HTERT RPE-1 (cell line): ENCODE results near the gene EDC3.

Source experiments
- in situ Hi-C: fragments of 300-500 bp; cut with MboI; formaldehyde crosslinking; loops from 4 replicates; pipeline ENCODE4 v1.14.3; 2020; ENCODE audit warnings: low sequenced_read_pairs

The EDC3 gene

DNA sequence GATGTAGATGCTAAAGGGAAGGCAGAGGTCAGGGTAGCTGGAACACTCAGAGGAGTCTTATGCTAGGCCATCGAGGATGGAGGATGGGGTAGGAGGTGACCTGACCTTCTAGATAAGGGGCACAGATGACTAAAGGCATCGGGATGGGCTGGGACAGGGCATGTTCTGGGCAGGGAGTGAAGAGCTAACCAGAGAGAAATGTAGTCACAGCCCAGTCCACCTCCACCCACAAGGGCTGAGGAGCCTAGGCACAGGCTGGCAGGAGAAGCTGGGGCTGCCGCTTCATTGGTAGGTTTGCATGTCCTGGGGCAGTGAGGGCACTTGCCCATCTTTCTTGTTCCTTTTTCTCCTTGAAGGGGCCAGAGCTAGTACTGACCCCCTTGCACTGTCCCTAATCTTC is 67.6 kb downstream of the EDC3 start:
- in situ Hi-C loops: loop anchor here (25.0 kb wide), 1 partner anchor 134 kb away; no protein-coding TSS in a partner anchor

DNA sequence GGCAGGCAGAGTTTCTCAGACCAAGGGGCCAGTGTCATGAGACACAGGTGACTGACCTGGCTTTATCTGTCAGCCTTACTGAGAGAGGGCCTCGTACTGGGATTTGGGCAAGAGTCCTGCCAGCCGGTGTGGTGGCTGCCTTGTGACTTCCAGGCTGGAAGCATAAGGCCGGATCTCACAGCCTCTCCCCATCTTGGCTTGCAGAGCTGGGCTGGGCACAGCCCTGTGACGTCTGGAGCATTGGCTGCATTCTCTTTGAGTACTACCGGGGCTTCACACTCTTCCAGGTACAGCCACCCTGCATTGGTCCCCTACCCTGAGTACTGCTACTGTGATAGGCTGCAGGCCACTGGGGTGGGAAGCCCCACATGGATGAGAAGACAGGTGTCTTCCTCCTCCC is 68.1 kb downstream of the EDC3 start:
- in situ Hi-C loops: loop anchor here (25.0 kb wide), 1 partner anchor 135 kb away; no protein-coding TSS in a partner anchor

DNA sequence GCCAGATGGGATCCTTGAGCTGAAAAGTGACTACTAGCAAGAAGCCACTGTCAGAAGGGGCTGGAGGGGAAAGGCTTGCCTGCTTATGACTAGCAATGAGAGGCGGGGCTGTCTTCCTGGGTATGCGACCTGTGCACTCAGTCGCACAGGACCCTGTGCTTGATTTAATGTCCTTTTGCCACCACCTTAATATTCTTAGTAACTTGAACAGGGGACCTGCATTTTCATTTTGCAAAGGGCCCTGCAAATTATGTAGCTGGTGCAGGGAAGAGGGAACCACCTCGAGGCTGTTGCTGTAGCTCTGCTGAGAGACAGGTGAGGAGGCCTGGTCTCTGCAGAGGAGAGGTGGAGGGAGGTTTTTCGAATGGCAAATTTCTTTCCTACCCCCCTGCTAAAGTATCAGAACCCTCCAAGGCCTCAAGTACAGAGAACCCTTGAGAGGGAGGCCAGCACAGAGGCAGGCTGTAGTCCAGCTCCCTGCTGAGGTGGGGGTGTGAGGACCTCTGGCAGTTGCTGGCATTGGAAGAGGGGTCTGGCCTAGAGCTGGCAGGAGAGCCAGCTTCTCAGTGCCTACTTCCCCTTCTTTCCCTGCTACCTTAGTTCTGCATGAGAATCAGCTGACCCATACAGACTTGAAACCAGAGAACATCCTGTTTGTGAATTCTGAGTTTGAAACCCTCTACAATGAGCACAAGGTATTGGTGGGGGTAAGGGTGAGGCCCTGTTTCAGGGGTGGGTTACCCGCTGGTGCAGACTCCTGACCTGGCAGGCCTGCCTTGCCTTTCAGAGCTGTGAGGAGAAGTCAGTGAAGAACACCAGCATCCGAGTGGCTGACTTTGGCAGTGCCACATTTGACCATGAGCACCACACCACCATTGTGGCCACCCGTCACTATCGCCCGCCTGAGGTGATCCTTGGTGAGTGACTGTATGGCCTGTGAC is 68.8 kb downstream of the EDC3 start:
- in situ Hi-C loops: loop anchor here (25.0 kb wide), 1 partner anchor 135 kb away; no protein-coding TSS in a partner anchor

DNA sequence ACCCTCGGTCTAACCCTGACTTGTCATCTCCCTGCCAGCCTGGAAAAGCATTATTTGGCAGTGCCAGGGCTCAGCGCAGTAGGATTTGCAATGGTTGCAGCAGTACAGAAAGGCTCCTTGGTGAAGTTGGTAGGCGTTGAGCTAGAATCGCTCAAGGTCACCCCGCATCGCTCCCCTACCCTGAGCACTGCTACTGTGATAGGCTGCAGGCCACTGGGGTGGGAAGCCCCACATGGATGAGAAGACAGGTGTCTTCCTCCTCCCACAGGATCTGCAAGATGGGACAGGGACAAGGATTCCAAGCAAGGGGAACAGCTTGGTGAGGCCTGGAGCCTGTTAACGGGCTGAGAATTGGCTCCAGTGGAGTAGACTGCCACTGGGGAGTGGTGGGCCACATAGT is 69.5 kb downstream of the EDC3 start:
- in situ Hi-C loops: loop anchor here (25.0 kb wide), 1 partner anchor 136 kb away; no protein-coding TSS in a partner anchor

DNA sequence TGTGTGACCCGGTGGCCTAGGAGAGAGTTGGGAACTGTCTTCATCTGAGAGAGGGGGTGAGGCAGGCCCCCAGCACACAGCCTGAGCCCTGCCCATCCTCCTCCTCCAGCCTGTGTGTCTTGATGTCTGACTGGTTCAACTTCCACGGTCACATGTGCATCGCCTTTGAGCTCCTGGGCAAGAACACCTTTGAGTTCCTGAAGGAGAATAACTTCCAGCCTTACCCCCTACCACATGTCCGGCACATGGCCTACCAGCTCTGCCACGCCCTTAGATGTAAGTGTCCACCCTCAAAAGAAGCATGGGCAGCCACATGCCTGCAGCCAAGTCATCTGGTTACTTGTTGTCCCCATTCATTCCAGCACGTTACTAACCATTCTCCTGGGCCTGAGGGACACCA is 70.1 kb downstream of the EDC3 start:
- in situ Hi-C loops: loop anchor here (25.0 kb wide), 1 partner anchor 137 kb away; no protein-coding TSS in a partner anchor

DNA sequence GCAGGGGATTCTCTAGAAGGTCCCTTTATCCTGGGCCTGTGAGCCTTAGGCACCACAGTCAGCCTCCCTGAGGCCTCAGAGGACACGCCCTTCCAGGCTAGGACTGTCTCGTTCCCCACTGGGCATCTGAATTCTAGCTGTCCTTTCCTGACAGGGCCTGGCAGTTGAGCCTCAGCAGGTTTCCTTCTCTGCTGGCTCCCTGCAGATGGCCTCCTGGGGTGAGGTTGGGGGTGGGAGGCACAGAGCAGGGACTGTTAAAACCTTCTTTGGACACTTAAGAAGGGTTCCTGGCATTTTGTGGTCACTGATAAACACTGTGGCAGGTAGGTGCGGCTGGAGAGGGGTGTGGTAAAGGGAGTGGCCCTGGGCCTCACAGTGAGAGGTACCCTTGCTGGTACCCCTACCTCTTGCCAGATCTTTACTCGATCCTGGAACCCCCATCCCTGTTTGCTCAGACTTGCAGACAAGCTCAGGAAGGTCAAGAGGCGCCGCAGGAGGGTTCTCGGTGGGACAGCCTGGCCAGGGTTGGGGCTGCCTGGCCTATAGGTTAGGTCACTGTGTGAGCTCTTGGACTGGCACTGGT is 71.7 kb downstream of the EDC3 start:
- in situ Hi-C loops: no loop called here

DNA sequence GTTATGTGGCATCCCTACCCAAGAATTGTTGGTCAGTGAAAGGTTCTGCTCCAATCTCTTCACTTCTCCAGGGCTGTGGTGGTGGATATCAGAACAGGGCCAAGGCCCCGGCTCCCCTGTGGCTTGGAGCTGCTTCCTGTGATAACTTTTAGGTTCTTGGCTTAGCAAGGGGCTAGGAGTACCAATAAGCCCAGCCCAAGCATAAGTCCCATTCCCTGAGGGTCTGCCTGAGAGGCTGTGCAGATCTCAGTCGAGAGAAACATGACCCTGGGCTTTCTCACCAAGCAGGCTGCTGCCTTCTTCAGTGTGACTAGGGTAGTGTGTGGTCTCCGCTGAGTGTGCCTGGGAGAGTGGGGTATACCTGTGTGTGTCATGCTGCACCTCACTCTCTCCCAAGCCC is 73.1 kb downstream of the EDC3 start:
- in situ Hi-C loops: no loop called here

DNA sequence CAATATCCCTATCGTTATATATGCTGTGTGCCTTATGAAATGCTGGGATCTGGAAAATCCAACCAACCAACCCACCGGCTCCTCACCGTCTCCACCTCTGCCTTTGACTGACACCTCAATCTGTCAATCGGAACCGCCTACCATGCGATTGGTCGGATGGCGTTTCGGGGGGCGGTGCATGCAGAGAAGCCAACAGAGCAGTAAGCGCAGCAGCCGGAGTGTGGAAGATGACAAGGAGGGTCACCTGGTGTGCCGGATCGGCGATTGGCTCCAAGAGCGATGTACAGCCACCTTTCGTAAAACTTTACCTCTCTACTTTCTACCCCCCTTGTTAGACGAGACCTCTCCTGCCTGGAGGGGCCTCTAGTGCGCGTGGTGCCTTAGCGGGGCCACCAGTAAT is 73.9 kb downstream of the EDC3 start:
- in situ Hi-C loops: no loop called here

DNA sequence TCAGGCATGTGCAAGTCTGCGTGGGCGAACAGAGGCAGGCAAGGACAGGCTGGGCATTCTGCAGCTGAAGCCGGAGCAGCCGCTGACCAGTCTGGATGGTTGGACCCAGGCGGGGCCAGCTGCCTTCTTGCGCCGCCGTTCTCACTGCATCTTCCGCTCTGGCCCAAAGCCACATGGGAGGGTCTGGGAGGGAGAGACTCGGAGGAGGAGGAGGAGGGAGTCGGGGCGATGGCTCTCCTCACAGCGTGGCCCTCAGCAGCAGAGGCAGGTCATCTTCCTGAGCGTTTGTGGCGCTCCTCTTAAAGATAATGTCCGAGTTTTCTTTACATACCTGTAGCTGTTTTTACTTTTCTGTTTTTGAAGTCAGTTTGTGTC is 74.3 kb downstream of the EDC3 start:
- in situ Hi-C loops: no loop called here

DNA sequence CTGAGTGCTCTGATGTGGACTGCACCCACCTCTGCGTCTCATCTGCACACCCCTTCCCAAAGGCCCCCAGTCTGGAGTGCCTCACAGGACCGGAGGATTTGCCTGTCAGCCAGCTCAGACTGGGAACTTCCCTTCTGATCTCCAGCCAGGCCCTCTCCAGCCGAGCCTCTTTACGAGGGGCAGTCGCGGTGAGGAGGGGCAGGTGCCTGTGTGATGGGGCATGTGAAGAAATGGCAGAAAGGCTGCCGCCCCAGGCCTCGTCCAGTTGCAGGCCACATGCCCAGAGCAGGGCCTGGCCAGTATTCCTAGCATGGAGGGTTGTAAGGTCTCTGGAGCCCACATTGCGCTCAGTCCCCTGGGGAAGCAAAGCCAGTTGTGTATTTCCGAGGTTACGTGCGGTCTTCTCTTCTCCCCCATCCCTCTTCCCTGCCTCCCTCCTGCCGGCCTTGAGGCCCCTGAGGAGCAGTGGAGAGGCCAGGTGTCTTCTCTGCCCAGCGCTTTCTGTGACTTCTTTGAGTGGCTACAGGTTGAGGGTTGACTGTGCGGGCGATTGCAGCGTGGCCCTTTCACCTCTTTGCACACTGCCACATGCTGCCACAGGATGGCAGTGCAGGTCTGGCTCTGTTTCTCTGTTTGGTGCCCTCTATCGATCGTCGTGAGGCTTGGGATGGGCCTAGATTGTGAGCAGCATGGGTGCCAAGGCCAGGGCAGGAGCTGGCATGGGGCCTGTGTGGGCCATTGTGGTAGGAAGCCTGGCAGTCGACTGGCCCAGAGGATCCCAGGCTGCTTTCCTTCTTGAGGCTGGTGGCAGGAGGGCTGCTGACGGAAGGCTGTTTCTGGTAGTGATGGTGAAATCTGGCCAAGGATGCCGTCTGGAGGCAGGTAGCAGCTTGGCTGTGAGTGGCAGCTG is 74.9 kb downstream of the EDC3 start:
- in situ Hi-C loops: no loop called here

DNA sequence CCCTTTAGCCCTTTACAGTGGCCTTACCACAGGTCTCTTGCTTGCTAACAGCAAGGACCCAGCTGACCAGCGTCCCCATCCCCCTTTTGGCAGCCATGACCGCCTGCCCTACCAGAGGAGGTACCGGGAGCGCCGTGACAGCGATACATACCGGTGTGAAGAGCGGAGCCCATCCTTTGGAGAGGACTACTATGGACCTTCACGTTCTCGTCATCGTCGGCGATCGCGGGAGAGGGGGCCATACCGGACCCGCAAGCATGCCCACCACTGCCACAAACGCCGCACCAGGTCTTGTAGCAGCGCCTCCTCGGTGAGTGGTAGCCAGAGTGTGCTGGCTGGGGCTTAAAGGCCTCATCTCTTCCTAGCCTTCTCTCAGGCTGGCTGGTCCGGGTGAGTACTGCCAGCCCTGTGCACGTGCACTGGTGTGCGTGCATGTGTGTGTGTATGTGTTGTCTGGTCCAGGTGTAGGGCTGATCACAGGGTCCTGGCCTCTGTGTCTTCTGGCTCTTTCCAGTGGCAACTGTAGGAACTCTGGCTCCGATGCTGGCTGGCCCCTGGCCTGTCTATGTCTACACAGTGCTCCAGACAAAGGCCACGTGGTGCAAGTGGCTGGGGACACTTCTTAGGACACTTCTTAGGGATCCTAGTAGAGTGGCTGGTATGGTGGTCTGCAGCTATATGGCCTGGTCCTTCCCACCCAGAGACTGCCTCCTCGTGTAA is 75.7 kb downstream of the EDC3 start:
- in situ Hi-C loops: no loop called here

DNA sequence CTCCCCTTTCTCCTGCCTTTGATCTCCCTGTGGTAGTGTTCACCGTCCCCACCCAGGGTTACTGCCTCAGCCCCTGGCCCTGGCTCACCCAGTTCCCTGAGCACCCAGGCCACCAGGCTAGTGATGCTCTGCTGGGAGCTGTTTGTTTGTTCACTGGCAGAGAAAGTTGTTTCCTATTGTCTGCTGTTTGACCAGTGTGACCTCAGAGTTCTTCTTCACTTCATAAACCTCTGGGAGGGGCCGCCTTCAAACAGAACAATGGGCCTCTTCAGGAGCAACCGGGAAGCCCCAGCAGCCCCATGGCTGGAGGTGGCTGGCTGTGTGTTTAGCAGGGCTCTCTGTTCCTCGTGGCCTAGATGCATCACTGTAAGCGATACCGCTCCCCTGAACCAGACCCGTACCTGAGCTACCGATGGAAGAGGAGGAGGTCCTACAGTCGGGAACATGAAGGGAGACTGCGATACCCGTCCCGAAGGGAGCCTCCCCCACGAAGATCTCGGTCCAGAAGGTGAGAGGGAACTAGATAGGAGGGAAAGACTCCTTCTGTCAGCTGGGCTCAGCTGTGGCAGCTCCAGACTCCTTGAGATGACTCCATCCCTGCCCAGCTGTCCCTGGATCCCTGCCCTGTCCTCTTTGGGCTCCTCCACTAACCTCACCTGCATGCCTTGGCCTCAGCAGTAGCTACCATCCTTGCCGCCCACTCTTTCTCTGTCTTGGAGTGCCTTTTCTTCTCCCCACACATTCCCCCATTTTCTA is 76.8 kb downstream of the EDC3 start:
- in situ Hi-C loops: no loop called here

DNA sequence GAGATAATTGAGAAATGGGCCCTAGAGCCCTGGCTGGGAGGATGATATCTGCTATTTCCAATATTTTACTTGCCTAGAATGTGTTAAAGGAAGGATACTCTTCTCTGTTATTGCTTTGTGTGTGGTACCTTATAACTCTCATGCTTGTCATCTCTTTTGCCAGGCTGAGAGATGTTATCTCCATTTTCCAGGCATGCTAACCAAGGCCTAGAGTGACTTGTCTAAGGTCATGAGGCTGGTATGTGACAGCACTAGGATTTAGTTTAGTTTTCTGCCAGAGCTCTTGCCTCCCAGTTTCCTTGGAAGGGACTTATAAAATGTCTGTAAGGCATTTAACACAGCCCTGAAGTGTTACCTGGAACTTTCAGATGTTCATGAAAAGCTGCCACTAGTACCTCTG is 78.8 kb downstream of the EDC3 start:
- in situ Hi-C loops: no loop called here

DNA sequence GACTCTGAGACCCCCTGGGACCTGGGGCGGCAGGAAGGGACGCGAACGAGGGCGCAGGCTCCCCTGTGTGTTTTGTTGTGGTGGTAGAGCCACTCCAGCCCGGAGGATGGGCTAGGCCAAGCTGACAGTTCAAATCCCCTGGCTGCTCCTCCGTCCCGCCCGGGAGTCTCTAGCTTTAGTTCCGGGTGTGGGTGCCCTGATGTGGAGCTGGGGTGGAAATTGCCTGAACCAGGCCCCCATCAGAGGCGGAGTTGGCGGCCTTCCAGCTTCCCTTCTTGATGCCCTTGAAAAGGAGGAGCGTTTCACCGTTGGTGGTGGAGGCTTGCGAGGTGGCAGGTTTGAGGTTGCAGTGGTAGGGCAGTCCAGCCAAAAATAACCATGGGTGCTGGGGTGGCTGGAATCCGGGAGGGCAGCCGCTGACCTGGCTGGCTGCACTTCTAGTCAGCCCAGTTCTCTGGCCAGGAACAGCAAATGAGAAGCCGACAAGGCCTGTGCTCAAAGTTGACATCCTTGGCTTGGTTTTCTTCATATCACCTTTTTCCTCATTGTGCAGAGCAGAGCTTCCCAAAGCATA is 79.4 kb downstream of the EDC3 start:
- in situ Hi-C loops: no loop called here

DNA sequence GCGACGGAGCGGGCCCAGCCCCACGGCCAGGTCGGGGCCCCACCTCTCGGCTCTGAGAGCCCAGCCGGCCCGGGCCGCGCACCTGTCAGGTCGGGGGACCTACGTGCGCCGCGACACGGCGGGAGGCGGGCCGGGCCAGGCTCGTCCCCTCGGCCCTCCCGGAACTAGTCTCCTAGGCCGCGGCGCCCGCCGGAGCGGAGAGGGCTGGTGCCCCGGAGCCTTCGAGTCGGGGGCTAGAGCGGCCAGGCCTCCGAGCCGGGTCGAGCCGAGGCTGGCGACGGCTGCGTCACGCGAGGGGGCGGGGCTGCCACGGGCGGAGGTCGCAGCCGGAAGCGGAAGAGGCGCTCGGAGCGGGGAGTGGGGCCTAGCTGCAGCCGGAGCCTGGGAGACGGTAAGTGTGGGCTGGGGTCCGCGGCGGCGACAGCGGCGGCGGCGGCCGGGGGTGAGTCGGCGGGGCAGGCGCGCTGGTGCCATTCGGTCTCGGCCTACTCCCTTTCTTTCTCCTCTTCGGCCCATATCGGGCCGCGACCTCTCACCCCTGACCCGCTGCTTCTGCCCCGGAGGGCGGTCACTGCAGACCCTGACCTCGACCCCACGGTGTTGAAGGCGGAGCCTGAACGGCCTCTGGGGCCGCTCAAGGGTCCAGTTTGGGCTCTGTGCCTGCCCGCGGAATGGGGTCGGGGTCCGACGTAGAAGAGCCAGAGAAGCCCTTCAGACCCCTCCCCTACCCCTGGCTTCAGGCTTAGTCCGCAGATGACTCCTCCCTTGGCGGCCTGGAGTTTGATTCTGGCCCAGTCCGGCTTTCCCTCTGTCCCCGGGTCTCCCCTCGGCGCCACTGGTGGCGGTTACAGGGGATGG is 80.1 kb downstream of the EDC3 start, which contains the start of gene CLK3:
Gene CLK3 (plus strand): TSS at position 329 of the 858 bp plus-strand sequence. CDS start 3,361 bp downstream, outside the sequence.
- in situ Hi-C loops: no loop called here

DNA sequence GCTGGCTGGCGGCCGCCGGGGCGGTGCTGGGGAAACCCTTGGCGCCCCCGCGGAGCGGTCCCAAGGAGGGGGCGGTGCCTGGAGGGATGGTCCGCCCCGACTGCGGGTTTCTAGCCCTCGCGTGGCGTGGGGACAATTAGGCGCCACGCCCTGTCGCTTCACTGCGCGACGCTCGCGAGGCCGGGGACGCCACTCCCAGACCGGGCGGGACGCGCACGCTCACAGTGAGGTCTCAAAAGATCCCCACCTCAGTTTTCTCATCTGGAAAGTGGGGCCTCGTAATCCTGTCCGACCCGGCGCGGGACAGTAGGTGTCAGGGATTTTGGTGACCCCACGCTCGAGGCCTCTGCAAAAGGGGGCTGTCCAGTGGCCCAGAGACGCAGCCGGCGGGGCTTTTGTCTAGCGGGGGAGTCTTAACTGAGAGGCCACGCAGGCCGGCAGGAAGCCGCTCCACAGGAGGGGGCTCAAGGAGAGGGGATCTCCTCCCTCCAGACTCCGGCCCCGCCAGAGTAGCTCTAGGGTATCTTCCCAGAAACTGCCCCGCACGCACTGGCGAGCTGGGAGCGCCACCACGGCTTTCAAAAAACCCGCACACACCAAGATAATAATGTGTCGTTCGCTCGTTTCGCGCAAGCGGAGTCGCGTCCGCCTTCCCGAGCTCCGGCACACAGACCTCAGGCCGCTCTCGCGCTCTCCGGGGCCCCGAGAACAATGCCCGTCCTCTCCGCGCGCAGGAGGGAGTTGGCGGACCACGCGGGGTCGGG is 80.9 kb downstream of the EDC3 start:
- in situ Hi-C loops: no loop called here

DNA sequence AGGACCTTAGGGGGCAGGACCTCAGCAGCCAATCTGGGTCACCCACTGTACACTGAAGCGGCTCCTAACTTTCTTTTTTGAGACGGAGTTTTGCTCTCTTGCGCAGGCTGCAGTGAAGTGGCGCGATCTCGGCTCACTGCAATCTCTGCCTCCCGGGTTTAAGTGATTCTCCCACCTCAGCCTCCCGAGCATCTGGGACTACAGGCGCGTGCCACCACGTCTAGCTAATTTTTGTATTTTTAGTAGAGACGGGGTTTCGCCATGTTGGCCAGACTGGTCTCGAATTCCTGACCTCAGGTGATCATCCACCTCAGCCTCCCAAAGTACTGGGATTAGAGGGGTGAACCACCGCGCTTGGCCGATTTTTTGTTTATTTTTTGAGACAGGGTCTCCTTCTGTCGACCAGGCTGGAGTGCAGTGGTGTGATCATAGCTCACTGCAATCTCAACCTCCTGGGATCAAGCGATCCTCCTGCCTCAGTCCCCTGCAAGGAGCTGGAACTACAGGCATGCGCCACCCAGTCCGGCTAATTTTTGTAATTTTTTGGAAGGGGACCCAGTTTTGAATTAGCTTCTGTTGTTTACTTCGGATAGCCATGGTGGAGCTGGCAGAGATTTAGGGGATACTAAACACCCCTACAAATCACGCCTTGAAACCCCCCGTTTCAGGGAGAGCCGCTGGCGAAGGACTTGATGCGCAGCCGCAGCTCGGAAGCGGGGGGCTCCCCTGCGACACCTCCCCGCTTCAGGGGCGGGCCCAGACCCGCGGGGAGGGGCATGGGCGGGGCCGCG is 81.7 kb downstream of the EDC3 start:
- in situ Hi-C loops: no loop called here
